SIG-M5 treated with dmso at 0.1 percent for 504 hours (cell line): ENCODE results near the gene PNO1.

Experiments
- DNase-seq: peaks from one replicate; lab custom pipeline; 2025; ENCODE audit not compliant: unreplicated experiment; lab: John Stamatoyannopoulos, UW

Gene PNO1

DNA sequence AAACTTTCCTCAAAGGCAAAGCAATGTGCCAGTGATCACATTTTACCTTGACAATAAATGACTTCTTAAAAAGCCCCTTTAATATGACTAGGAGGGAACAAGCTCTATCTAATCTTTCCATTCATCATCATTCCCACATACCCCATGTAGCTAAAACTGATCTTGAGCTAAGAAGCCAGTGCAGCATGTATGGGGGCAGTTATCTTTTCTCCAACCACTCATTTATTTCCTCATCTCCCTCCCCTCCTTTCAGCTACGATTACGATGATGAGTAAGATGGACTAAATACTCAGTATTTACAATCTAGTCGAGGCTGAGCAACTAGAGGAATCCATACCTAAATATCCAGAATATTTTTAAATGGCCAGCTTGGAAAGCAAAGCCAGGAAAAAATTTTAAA, 35.5 kb downstream of the PNO1 start:
- no peak for DNase-seq

DNA sequence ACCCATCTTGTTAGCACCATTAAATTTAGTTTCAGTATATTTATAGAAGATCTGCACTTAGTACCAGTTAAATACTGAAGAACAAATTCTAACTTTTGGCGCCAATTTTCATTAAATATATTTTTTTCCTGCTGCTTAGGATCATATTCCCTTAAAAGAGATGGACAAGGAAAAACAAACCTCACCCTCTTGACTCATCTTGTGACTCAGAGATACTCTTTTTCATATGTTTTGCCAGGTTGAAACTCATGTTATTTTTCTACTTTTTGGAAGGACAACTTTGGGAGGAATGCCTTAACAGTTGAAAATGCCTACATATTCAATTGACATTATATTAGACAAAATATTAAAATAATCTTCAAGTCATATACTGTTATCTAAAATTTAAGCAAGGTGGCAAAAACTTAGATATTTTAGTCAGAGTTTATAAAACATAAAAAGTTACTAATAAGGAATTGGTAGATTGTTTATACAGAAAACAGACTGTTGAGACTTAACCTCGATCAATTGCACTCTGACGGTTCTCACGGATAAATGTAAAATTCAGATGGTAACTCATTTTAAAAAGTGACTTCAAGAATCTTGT, 36.2 kb downstream of the PNO1 start:
- DNase-seq, result no peak

DNA sequence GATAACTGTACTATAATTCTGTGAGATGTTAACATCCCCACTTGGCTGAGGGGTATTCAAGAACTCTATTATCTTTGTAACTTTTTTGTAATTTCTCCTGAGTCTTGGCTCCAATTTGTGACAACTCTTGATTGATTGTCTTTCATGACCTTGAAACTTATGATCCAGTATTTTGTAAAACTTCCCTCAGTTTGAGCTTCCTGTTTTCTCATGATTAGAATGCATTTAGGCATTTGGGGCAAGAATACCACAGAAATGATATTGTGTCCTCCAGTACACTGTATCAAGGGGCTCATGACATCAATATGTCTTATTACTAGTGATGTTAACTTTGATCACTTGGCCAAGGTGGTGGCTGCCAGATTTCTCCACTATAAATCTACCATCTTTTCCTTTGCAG, 37.4 kb downstream of the PNO1 start:
- no peak for DNase-seq

DNA sequence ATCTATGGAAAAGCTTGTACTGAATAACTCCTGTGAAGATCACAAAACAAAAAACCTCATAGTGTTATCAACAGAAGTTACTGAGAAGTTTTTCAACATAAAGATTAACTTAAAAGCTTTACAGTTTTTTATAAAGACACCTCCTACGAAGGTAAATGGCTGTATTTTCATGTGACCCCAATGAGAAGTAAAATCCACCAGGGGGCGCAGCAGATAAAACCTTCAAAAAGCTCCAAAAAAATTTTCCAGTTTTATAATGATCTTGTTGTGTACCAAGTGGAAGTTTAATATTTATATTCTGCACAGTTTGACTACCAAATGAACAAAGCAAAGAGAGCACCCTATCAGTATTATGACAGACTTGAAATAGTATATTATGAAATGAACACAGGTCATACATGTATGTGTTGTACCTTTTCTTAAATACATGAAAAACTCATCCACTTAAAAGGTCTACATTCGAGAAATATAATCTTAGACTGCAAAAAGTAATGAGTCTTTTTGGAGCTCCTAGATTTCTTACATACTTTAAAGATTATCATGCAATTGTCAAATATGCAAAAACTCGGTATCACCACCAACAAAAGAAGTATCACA, 38.5 kb downstream of the PNO1 start:
- DNase-seq, result peak; percentile 54

DNA sequence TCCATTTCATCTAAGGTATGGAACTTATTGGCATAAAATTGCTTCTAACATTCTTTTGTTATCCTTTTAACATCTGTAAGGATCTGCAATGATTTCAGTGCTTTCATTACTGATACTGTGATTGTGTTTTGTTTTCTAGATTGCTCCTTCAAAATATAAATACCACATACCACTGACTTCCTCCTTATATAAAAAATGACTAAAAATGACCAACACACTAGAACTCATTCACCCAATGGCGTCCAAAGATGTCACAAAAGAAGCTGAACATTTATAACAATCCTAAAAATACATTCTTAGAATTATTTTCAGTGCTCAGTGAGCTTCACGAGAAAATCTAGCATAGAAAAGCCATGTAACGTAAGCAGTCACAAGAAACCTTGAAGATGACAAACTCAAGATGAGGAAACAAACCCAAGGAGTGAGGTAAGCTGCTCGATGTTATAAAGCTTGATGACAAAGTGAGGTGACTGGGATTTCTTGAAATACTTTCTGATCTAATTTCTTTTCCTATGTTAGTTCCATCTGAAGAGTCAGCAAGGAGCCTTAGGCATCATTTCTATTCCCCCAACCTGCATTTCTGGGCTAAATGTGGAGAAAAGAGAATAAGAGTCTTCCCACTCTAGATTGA, 42.6 kb downstream of the PNO1 start:
- no peak for DNase-seq

DNA sequence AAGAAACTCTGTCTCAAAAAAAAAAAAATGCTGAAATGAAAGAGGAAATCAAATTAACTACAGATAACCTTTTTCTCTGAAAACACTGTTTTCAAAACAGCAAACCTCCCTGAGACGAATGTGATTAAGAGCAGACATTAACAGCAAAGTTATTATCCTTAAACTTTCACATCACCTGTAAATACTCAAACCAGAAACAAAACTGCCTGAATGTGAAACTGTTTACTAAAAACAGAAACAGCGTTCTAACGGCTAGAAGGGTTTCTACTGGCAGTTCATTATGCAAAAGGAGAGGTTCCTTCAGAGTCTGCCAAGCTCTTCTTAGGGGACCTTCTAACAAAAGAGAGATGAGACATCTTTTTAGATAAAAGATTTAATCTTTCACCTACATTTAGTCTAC, 45.9 kb downstream of the PNO1 start:
- DNase-seq, result no peak

DNA sequence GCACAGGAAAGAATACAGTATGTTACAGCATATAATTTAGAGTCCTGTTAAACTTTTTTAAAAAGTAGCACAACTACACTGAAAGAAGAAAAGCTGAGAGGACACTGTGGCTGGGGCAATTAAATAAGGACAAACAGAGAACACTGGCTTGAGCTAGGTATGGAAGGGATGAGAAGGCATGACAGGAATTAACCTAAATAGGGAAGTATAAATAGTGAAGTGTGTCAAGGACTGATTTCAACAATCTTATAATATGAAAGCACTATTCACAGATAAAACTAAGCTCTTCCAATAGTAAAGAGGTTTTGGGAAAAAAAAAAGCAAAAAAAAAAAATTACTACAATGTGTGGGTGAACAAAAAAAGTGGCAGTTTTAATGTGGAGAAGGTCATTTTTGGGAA, 49.1 kb downstream of the PNO1 start:
- DNase-seq, result no peak

DNA sequence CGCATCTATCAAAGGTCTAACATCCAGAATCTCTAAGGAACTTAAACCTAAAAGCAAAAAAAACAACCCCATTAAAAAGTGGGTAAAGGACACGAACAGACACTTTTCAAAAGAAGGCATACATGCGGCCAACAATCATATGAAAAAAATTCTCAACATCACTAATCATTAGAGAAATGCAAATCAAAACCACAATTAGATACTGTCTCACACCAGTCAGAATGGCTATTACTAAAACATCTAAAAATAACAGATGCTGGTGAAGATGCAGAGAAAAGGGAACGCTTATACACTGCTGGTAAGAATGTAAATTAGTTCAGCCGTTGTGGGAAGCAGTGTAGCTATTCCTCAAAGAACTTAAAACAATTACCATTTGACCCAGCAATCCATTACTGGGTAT, 56.7 kb downstream of the PNO1 start:
- no peak for DNase-seq

DNA sequence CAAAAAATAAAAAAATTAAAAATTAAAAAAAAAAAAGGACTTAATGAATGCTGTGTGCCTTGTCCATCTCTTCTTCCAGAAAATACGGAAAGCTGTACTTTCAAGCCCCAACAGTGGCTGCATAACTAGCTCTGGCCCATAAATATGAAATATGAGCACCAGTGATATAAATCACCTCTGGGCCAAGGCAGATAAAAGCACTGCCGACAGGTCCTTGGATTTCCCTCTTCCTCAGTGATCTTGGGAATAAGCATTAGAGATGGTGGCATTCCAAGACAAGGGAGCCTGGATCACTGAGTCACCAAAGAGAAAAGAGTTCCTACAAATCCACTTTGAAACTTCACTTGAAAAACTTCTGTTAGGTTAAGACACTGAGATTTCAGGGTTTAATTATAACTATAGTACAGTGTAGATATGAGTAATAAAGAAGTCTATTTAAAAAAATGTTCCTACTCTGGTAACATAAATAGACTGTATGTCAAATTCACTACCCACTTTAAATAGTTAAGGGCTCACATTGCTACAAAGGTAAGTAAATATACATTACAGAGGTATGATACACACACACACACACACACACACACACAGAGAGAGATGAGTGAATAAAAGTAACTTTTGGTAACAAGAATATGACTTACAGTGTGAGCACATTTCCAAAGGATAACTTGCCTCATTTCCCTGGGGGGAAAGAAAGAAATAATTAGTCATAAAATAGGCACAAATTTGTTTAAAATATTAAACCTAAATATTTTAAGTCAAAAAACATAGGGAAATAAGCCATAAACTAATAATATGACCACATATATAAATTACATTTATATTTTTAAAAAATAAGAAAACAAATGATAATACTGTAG, 59.0 kb downstream of the PNO1 start:
- no peak for DNase-seq

DNA sequence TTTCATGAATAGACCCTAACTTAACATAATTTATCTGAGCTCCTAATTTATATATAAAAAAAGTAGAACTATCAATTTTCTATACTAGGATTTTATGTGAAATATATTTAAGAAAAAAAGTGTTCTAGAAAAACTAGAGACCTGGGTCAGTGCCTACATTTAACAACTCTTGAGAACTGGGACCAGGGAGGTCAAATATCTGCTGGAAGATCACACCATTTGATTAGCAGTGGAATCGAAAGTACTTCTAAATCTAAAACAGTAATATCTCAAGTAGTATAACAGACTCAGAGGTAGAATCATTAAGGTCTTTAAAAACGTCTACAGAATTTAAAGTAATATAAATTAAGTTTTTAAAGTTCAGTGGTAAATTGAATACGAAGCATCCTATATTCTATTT, 60.0 kb downstream of the PNO1 start:
- no peak for DNase-seq

DNA sequence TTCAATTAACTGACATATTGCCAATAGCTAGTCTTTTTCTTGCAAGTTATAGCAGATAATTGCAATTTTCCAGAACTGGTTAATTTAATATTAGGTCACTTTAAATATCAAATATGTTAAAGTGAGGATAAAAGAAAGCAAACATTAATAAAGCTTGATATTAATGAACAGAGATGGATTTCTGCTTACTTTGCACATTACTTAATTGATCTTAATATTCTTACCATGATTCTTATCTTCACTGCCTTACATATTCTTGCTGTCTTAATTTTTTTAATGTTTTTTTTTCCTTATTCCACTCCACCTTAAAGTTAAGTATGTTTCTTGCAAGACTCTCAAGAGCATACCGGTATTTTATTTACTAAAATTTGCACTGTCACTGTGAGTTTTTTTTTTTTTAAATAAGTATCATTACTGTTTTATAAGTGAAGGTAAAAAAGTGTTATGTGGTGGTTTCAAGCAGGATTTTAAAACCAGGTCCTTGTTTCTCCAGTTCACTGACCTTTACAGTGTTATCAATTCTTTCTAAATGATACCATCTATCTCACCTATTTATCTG, 60.7 kb downstream of the PNO1 start:
- DNase-seq, result no peak

DNA sequence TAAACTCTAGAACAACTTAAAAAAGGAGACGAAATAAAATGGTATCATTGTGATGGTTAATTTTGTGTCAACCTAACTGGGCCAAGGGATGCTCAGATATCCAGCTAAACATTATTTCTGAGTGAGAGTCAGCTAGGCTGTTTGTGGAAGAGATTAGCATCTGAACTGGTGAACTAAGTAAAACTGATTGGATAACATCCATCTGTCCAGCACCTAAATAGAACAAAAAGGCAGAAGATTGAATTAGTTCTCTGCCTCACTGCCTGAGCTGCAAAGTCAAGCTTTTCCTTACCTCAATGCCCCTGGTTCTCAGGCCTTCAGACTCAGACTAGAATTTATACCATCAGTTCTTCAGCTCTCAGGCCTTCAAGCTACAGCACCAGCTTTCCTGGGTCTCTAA, 64.6 kb downstream of the PNO1 start:
- DNase-seq, result no peak

DNA sequence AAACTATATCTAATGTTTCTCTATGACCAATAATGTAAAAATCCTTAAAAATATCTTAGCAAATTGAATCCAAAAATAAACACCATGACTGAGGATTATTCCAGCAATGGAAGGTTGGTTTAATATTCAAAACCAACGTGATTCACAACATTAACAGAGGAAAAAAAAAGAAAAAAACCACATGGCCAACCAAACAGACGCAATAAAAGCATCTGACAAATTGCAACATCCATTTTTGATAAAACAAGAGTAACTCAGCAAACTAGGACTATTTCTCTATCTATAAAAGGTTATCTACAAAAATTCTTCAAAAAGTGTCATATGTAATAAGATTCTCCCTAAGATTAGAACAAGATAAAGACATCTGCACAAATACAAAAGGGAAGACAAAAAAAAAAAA, 65.7 kb downstream of the PNO1 start:
- no peak for DNase-seq

DNA sequence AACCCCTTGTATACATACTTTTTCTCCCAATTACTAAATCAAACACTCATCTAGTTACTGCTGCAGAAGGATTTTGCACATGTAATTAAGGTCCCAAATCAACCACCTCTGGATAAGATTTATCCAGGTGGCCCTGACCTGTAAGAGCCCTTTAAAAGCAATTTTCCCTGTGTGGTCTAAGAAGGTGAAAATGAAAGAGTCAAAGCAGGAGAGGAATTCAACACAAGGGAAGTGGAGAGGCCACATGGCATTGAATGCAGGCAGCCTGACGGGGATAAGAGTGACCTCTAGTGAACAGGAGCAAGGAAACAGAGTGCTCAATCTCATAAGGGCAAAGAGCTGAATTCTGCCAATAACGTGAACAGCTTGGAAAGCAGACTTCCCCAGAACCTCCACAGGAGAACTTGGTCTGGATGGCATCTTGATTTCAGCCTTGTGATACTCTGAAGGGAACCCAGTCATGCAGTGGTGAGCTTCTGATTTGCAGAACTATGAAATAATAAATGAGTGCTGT, 67.5 kb downstream of the PNO1 start:
- peak; percentile 77 for DNase-seq
